ENCODE data around the gene MACROD2.

GRCh38 chr20:14093652-14094051, 98.3 kb downstream of the MACROD2 start:
- no peak for TF ChIP-seq CTCF (IDR thresholded peaks at IDR 0.05)
- TF ChIP-seq POLR2A (IDR thresholded peaks at IDR 0.05), result no peak

Measured in body of pancreas (tissue), 4 donors.